ENCODE data around the gene FOSL1. TPM values are rescaled to one million over a fixed set of nuclear protein-coding genes. Genes with fewer than 3 reads are reported as not detected.

FOSL1 gene
- total RNA-seq, 1 donor from 2014 or later = 2.6 TPM

DNA sequence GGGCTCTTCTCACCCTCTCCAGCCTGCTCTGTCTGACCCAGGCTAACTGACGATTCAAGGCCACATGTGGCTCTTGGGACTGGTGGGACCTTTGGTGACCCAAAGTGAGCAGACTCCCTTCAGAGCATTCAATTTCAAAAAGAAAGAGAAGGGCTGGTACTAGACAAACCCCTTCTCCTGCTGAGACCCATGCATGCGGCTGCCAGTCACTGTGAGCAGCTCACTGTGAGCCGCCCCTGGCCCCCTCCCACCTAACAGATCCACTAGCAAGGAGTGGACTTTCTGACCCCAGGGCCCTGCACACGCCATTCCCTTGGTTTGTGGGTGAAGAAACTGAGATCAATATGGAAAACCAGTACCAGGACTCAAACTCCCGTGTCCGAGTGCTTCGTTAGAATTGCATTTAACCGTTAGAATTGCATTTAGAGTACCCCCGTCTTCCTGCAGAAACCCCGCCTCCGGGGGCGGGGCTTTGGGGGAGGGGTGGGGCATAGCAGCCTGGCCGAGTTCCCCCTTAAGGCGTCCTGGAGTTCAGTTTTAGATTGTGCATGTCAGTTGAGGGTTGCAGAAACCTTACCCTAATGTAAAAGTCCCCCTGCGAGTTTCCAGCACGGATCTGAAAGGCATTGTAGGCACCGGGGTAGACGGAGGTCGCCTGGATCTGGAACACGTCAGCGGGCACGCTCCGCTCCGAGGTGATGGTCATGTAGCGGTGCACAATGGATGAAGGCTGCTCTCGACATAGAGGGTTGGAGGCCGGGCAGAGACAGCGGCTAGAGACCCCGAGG lies 32.7 kb downstream of the FOSL1 start:
- peaks cover 32% of the 10 kb centered on the region for H3K36me3 ChIP-seq (ENCODE audit: control insufficient read depth, insufficient read depth, low read length)
- DNase-seq (ENCODE audit: low read depth) = no peak
- H3K27me3 ChIP-seq (ENCODE audit: control insufficient read depth, insufficient read depth, low read length) = no peaks in the 10 kb centered on the region
- FAIRE-seq = no peak
- TF ChIP-seq, protein P1, sequence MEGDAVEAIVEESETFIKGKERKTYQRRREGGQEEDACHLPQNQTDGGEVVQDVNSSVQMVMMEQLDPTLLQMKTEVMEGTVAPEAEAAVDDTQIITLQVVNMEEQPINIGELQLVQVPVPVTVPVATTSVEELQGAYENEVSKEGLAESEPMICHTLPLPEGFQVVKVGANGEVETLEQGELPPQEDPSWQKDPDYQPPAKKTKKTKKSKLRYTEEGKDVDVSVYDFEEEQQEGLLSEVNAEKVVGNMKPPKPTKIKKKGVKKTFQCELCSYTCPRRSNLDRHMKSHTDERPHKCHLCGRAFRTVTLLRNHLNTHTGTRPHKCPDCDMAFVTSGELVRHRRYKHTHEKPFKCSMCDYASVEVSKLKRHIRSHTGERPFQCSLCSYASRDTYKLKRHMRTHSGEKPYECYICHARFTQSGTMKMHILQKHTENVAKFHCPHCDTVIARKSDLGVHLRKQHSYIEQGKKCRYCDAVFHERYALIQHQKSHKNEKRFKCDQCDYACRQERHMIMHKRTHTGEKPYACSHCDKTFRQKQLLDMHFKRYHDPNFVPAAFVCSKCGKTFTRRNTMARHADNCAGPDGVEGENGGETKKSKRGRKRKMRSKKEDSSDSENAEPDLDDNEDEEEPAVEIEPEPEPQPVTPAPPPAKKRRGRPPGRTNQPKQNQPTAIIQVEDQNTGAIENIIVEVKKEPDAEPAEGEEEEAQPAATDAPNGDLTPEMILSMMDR (IDR thresholded peaks at IDR 0.05; ENCODE audit: insufficient read depth, low read length, severe bottlenecking) = no peak
- H3K4me3 ChIP-seq (ENCODE audit: low read depth, low read length) = no peak overlapping the region

DNA sequence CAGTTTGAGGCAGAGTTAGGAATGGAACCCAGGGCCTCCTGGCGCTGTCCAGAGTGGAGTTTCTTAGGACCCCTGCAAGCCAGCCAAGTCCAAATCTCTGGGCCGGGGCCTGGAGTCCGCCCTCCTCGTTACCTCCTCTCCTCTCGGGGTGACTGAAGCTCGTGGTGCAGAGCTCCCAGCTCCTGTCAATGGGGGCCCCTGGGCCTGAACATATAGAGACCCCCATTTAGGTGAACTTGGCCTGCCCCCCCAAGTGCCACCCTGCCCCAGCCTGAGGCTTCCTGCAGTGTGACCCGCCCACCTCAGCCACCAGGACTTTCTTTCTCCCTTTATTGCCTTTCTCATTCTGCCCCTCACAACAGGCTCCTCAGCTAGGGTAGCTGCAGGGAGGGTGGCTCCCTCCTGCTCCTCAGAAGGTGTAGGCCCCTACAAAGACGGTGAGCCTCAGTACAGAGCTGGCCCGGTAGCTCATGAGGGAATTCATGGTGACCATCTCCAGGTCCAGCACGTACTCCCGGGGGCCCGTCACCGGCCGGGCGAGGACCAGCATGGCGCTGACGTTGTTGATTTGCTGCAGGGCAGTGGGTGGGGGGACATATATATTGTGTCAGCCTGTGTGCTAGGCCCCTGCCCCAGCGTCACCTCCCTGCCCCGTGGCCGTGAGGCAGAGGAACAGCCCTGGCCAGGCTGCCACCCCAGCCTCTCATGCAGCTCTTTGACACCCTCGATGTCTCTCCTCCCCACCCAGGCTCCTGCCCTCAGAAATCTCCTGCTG lies 33.5 kb downstream of the FOSL1 start:
- TF ChIP-seq, protein P1 (IDR thresholded peaks at IDR 0.05; ENCODE audit: insufficient read depth, low read length, severe bottlenecking) = no peak
- FAIRE-seq (no peak), DNase-seq (ENCODE audit: low read depth) (no peak)
- H3K27me3 ChIP-seq (ENCODE audit: control insufficient read depth, insufficient read depth, low read length) = no peaks in the 10 kb centered on the region
- peaks cover 38% of the 10 kb centered on the region for H3K36me3 ChIP-seq (ENCODE audit: control insufficient read depth, insufficient read depth, low read length)
- no peak overlapping the region for H3K4me3 ChIP-seq (ENCODE audit: low read depth, low read length)

DNA sequence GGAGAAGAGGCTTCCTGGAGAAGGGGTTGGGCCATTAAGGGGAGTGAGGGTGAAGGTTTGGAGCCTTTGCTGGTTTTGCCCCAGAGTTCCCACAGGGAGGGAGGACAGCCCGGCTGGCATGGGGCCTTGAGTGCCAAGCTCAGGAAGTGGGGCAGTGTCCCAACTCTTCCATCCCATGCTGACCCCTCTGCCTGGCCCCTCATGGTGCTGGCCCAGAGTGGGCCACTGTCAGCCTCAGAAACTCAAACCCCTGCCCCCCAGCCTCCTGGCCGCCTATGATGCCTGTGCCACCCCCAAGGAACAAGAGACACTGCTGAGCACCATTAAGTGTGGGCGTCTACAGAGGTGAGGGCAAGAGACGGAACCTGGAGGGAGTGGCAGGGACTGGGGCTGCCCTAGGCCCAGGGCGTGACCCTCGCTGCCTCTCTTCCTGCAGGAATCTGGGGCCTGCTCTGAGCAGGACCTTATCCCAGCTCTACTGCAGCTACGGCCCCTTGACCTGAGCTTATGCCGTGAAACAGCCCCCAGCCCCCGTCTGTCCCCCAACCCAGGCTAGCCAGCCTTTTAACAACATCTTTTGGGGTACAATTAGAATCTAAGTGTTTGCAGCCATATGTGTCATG lies 34.5 kb downstream of the FOSL1 start:
- Histone ChIP-seq H3K4me3 (ENCODE audit: low read depth, low read length) (no peak overlapping the region), H3K27me3 (ENCODE audit: control insufficient read depth, insufficient read depth, low read length) (no peaks in the 10 kb centered on the region), H3K36me3 (ENCODE audit: control insufficient read depth, insufficient read depth, low read length) (peaks cover 40% of the 10 kb centered on the region)
- FAIRE-seq (no peak), DNase-seq (ENCODE audit: low read depth) (no peak)
- TF ChIP-seq, protein P1 (IDR thresholded peaks at IDR 0.05; ENCODE audit: insufficient read depth, low read length, severe bottlenecking) = no peak

DNA sequence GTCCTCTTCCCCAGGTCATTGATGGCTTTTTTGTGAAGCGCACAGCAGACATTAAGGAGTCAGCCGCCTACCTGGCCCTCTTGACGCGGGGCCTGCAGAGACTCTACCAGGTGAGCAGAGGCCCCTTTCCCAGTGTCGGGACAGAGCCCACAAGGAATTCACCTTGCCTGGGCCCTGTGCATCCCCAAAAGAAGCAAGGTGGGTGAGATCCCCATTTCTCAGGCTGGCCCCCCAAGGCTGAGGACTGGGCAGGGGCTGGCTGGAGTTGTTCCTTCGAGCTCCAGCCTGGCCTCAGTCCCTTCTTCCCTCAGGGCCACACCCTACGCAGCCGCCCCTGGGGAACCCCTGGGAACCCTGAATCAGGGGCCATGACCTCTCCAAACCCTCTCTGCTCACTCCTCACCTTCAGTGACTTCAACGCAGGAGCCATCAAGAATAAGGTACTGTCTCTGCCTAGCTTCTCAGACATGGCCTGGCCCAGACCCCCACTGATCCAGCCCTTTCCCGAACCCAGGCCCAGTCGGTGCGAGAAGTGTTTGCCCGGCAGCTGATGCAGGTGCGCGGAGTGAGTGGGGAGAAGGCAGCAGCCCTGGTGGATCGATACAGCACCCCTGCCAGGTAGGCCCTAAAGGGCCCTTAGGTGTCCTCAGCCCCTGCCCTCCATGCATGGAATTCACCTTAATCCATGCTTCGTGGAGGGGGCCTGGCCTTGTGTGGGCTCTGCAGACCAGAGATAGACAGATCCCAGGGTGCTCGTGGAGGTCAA lies 35.3 kb downstream of the FOSL1 start:
- Histone ChIP-seq H3K27me3 (ENCODE audit: control insufficient read depth, insufficient read depth, low read length) (no peaks in the 10 kb centered on the region), H3K36me3 (ENCODE audit: control insufficient read depth, insufficient read depth, low read length) (peaks cover 40% of the 10 kb centered on the region), H3K4me3 (ENCODE audit: low read depth, low read length) (no peak overlapping the region)
- FAIRE-seq = no peak
- TF ChIP-seq, protein P1 (IDR thresholded peaks at IDR 0.05; ENCODE audit: insufficient read depth, low read length, severe bottlenecking) = no peak
- DNase-seq (ENCODE audit: low read depth) = no peak

DNA sequence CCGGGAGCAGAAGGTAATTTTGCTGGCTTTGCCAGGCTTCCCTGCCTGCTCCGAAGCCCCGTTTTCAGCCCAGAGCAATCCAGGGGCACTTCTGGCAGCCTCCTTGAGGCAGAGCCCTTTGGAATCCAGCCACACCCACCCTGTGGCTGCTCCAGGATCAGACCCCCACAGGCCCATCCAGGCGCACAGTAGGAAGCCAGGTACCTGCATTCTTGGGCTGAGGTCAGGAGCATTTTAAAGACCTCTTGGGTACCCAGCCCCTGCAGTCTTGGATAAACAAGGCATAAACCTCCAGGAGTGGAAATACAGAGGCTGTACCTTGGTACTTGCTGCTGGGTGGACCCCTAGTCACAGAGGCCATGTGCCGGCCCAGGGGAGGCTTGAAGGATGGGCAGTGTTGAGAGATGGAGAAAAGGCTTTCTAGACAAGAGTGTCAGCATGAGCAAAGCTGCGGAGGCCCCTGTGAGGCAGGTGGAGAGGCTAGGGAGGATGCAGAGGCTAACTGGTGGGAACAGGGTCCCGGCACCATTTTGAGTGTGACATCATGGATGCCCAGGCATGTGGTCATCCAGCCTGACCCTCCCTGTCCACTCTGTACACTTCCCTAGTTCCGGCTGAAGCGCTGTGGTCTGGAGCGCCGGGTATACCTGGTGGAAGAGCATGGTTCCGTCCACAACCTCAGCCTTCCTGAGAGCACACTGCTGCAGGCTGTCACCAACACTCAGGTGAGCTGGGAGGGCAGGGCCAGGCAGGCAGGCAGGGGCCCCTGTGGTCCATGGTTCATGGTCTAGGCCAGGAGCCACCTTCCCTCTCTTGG lies 36.1 kb downstream of the FOSL1 start:
- TF ChIP-seq, protein P1 (IDR thresholded peaks at IDR 0.05; ENCODE audit: insufficient read depth, low read length, severe bottlenecking) = no peak
- no peak overlapping the region for H3K4me3 ChIP-seq (ENCODE audit: low read depth, low read length)
- DNase-seq (ENCODE audit: low read depth) = no peak
- FAIRE-seq = no peak
- H3K36me3 ChIP-seq (ENCODE audit: control insufficient read depth, insufficient read depth, low read length) = peaks cover 40% of the 10 kb centered on the region
- H3K27me3 ChIP-seq (ENCODE audit: control insufficient read depth, insufficient read depth, low read length) = no peaks in the 10 kb centered on the region

All from bronchial epithelial cell (primary cell).